ENCODE measurements around the gene SELENBP1. TPM values are rescaled to one million over a fixed set of nuclear protein-coding genes. Genes with fewer than 3 reads are reported as not detected.
"Not testable (repeated sequence)": the region's sequence is repeated elsewhere in the genome, so short reads cannot be mapped to it uniquely, and the experiment has no call there.

Gene SELENBP1
- total and polyA plus RNA-seq, 9 donors = 29.6 to 117 (median 65.7) TPM

- H3K4me3 ChIP-seq = no peak overlapping the region
- H3K4me1 ChIP-seq (ENCODE audit: insufficient read depth) = no peaks in the 10 kb centered on the region
- no peak overlapping the region for H3K27ac ChIP-seq
- no peaks in the 10 kb centered on the region for H3K9me3 ChIP-seq
- no peaks in the 10 kb centered on the region for H3K27me3 ChIP-seq
- no peak for DNase-seq
- H3K36me3 ChIP-seq = no peaks in the 10 kb centered on the region
- no peak for TF ChIP-seq EP300 (IDR thresholded peaks at IDR 0.05)
- TF ChIP-seq CTCF (IDR thresholded peaks at IDR 0.05) = no peak
- no peak for TF ChIP-seq POLR2A (IDR thresholded peaks at IDR 0.05)
- intact Hi-C loops (cut with DNase I) = loop anchor here in 1 of 4 donors (10.0 kb wide), 1 partner anchor 96 kb away; no protein-coding TSS in a partner anchor
- 79 to 91% (median 80%) methylated on average over 3 of the region's 3 CpGs for WGBS, 3 donors
Observed at GRCh38 chr1:151391079-151391563, 18.6 kb upstream of the SELENBP1 start.

DNA sequence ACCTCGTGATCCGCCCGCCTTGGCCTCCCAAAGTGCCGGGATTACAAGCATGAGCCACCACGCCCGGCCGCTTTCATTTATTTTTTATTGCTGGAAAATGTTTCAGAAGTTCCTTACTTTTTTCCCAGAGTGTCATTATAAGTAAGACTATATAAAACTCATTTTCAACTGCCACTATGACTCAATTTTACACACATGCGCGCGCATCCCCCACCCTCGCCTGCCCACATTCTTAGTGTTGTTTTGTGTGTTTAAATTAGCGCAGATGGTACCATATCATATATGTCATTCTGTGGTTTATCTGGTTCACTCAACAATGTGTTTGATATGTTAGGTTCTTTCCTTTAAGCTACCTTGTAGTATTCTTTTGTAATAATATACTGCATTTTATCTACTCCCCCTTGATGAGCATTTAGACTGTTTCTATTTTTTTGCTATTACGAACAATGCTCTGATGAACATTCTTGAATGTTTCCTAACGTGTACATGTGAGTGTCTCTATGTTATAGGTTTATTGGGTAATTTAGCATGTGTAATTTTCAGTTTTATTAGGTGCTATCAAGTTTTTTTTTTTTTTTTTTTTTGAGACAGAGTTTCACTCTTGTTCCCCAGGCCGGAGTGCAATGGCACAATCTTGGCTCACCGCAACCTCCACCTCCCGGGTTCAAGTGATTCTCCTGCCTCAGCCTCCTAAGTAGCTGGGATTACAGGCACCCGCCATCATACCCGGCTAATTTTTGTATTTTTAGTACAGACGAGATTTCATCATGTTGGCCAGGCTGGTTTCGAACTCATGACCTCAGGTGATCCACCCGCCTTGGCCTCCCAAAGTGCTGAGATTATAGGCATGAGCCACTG is 17.9 kb upstream of the SELENBP1 start:
- H3K4me1 ChIP-seq (ENCODE audit: insufficient read depth); H3K9me3 ChIP-seq; H3K36me3 ChIP-seq; DNase-seq; H3K4me3 ChIP-seq; H3K27me3 ChIP-seq; H3K27ac ChIP-seq: not testable (repeated sequence)
- 92 to 94% (median 92%) methylated on average over 22 of the region's 22 CpGs for WGBS, 3 donors
- intact Hi-C loops (cut with DNase I) = loop anchor here in 1 of 4 donors (10.0 kb wide), 1 partner anchor 96 kb away; no protein-coding TSS in a partner anchor

DNA sequence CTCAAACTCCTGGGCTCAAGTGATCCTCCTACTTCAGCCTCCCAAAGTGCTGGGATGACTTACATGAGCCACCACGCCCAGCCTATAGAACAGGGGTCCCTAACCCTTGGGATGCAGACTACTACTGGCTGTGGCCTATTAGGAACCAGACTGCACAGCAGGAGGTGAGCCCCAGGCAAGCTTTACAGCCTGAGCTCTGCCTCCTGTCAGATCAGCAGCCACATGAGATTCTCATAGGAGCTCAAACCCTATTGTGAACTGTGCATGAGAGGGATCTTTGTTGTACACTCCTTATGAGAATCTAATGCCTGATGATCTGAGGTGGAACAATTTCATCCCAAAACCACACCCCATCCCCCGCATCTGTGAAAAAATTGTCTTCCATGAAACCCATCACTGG is 13.5 kb upstream of the SELENBP1 start:
- 85 to 91% (median 87%) methylated on average over 2 of the region's 2 CpGs for WGBS, 3 donors
- no peaks in the 10 kb centered on the region for H3K27me3 ChIP-seq
- no peaks in the 10 kb centered on the region for H3K9me3 ChIP-seq
- no peak for DNase-seq
- H3K36me3 ChIP-seq = no peaks in the 10 kb centered on the region
- no peak overlapping the region for H3K27ac ChIP-seq
- no peak overlapping the region for H3K4me3 ChIP-seq
- TF ChIP-seq CTCF (IDR thresholded peaks at IDR 0.05) = no peak
- TF ChIP-seq POLR2A (IDR thresholded peaks at IDR 0.05) = no peak
- no peak for TF ChIP-seq EP300 (IDR thresholded peaks at IDR 0.05)
- intact Hi-C loops (cut with DNase I) = no loop called here
- no peaks in the 10 kb centered on the region for H3K4me1 ChIP-seq (ENCODE audit: insufficient read depth)

GRCh38 chr1:151384584-151384983 is 12.1 kb upstream of the SELENBP1 start:
- Histone ChIP-seq H3K36me3 (no peaks in the 10 kb centered on the region), H3K4me1 (ENCODE audit: insufficient read depth) (no peaks in the 10 kb centered on the region), H3K4me3 (no peak overlapping the region), H3K9me3 (no peaks in the 10 kb centered on the region), H3K27ac (no peak overlapping the region), H3K27me3 (no peaks in the 10 kb centered on the region)
- intact Hi-C loops (cut with DNase I) = no loop called here
- TF ChIP-seq EP300 (IDR thresholded peaks at IDR 0.05) = no peak
- TF ChIP-seq POLR2A (IDR thresholded peaks at IDR 0.05) = no peak
- TF ChIP-seq CTCF (IDR thresholded peaks at IDR 0.05) = no peak
- WGBS, 3 donors = 66 to 78% (median 77%) methylated on average over 3 of the region's 3 CpGs
- DNase-seq = no peak

All from ovary (tissue), 9 donors.